GM23248 (cell line): ENCODE measurements around the gene CAMTA1. TPM values are rescaled to one million over a fixed set of nuclear protein-coding genes. Genes with fewer than 3 reads are reported as not detected.

ENCODE experiments used
- DNase-seq: peaks from one replicate; pipeline ENCODE4 v3.0.0-alpha.2; 2015
- H2AFZ ChIP-seq: fragments of 200-600 bp; sonication (generic); 2 replicates; pipeline ENCODE4 v1.6.1; 2016; ENCODE audit warnings: antibody characterized with exemption
- H3F3A ChIP-seq: fragments of 200-600 bp; sonication (generic); 2 replicates; pipeline ENCODE4 v1.6.1; 2016; ENCODE audit warnings: mild to moderate bottlenecking, antibody characterized with exemption, mixed run types; ENCODE audit not compliant: insufficient read depth
- H3K27ac ChIP-seq: fragments of 200-600 bp; sonication (generic); 2 replicates; pipeline ENCODE4 v1.5.1; 2016; ENCODE audit warnings: mild to moderate bottlenecking
- H3K27me3 ChIP-seq: fragments of 200-600 bp; sonication (generic); replicated peaks from 2 replicates; pipeline ENCODE4 v1.6.1; 2016; ENCODE audit warnings: mild to moderate bottlenecking; ENCODE audit not compliant: insufficient read depth
- H3K36me3 ChIP-seq: fragments of 200-600 bp; sonication (generic); 2 replicates; pipeline ENCODE4 v1.6.1; 2016; ENCODE audit warnings: low read depth, mild to moderate bottlenecking
- H3K4me1 ChIP-seq: fragments of 200-600 bp; sonication (generic); 2 replicates; pipeline ENCODE4 v1.6.1; 2016; ENCODE audit warnings: mild to moderate bottlenecking; ENCODE audit not compliant: insufficient read depth
- H3K4me2 ChIP-seq: fragments of 200-600 bp; sonication (generic); one replicate; pipeline ENCODE4 v1.6.1; 2016; ENCODE audit warnings: mild to moderate bottlenecking; ENCODE audit not compliant: unreplicated experiment
- H3K4me3 ChIP-seq: fragments of 200-600 bp; sonication (generic); 2 replicates; pipeline ENCODE4 v1.5.1; 2016; ENCODE audit warnings: mild to moderate bottlenecking
- H3K79me2 ChIP-seq: fragments of 200-600 bp; sonication (generic); 2 replicates; pipeline ENCODE4 v1.6.1; 2016; ENCODE audit warnings: mild to moderate bottlenecking; ENCODE audit not compliant: insufficient read depth
- H3K9ac ChIP-seq: fragments of 200-600 bp; sonication (generic); 2 replicates; pipeline ENCODE4 v1.6.1; 2016; ENCODE audit warnings: mild to moderate bottlenecking
- H3K9me2 ChIP-seq: fragments of 200-600 bp; sonication (generic); 2 replicates; pipeline ENCODE4 v1.6.1; 2016; ENCODE audit warnings: mixed run types, mild to moderate bottlenecking, moderate library complexity; ENCODE audit not compliant: insufficient read depth
- H3K9me3 ChIP-seq: fragments of 200-600 bp; sonication (generic); one replicate; pipeline ENCODE4 v1.6.1; 2017; ENCODE audit warnings: low read depth
- H4K20me1 ChIP-seq: fragments of 200-600 bp; sonication (generic); 2 replicates; pipeline ENCODE4 v1.6.0; 2016; ENCODE audit not compliant: insufficient read depth
- EZH2 ChIP-seq: fragments of 200-600 bp; sonication (generic); IDR thresholded peaks from 2 replicates; pipeline ENCODE4 v1.6.1; 2018; ENCODE audit warnings: antibody characterized with exemption, mild to moderate bottlenecking; ENCODE audit not compliant: insufficient read depth, poor library complexity, severe bottlenecking
- EZH2phosphoT487 ChIP-seq: fragments of 200-600 bp; sonication (generic); IDR thresholded peaks from 2 replicates; pipeline ENCODE4 v1.6.1; 2018; ENCODE audit warnings: antibody characterized with exemption, moderate library complexity, mild to moderate bottlenecking, low read depth; ENCODE audit not compliant: insufficient read depth
- WGBS, 2 experiments: methylation state at CpG; one replicate each; pipeline ENCODE4 v1.1.6; 2015 to 2017; ENCODE audit warnings: low lambda C conversion rate in 2 of 2, low coverage in 1 of 2; ENCODE audit errors: missing lambda C conversion rate in 2 of 2; 5-methylcytosine and 5-hydroxymethylcytosine counted together
- in situ Hi-C: fragments of 300-500 bp; cut with MboI; formaldehyde crosslinking; loops from 2 replicates; pipeline ENCODE4 v1.15.0; 2020
- polyA plus RNA-seq: library from polyadenylated mRNA; unstranded; fragments of >200 nt; fragmentation: Nextera tagmentation; extraction: Ambion mirVana; gene quantifications from 2 replicates; pipeline ENCODE4 v1.2.1, GENCODE V29; 2016
- total RNA-seq: library from RNA; depleted of rRNA; stranded (reverse); fragments of >200 nt; shearing (Covaris generic); gene quantifications from 2 replicates; pipeline ENCODE4 v1.2.3, GENCODE V29; 2014

CAMTA1 gene
- total and polyA plus RNA-seq, 2 experiments from 2014 or later, result 50.1 to 165 TPM

DNA sequence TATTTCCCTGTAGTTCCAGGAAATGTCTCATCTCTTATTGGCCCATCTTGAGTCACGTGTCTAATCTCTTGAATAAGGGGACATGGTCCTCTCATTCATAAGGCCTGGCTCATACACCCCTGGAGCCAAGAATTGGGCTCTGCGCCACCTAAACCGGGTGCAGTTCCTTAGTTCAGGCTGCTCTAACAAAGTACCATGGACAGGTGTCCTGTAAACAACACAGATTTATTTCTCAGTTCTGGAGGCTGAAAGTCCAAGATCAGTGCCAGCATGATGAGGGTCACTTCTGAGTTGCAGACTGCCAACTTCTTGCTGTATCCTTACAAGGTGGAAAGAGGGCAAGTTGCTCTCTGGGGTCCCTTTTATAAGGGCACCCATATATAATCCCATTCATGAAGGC, 925.6 kb downstream of the CAMTA1 start:
- Histone ChIP-seq H3F3A (no peaks in the 10 kb centered on the region), H3K9ac (no peak overlapping the region), H3K36me3 (no peaks in the 10 kb centered on the region), H3K9me3 (no peaks in the 10 kb centered on the region), H3K4me2 (no peak overlapping the region), H3K79me2 (no peaks in the 10 kb centered on the region), H2AFZ (no peak overlapping the region), H4K20me1 (no peaks in the 10 kb centered on the region), H3K9me2 (no peaks in the 10 kb centered on the region), H3K4me3 (no peak overlapping the region), H3K27ac (no peak overlapping the region), H3K27me3 (peaks cover 52% of the 10 kb centered on the region), H3K4me1 (no peaks in the 10 kb centered on the region)
- in situ Hi-C loops, result no loop called here
- 67 to 69% methylated on average over 3 of the region's 3 CpGs for WGBS, 2 experiments
- no peak for DNase-seq
- no peak for TF ChIP-seq EZH2phosphoT487
- no peak for TF ChIP-seq EZH2

DNA sequence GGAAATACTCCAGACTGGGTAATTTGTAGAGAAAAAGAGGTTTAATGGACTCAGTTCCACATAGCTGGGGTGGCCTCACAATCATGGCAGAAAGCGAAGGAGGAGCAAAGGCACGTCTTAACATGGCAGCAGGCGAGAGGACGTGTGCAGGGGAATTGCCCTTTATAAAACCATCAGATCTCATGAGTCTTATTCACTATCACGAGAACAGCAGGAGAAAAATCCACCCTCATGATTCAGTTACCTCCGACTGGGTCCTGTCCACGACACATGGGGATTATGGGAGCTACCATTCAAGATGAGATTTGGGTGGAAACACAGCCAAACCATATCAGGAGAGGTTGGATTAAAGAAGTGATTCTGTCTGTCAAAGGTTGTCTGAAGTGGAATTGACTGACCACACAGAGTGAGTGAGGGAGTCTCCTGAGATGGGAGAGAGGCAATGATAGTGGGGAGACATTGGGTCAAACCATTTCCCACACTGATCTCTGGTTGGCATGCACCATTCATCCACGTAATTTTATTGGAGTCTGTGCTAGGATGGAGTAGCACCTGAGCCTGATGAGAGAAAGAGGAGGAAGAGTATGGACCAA, 927.6 kb downstream of the CAMTA1 start:
- H3K4me2 ChIP-seq, result no peak overlapping the region
- peaks cover 43% of the 10 kb centered on the region for H3K27me3 ChIP-seq
- no peaks in the 10 kb centered on the region for H3K9me3 ChIP-seq
- no peaks in the 10 kb centered on the region for H3K9me2 ChIP-seq
- H3K79me2 ChIP-seq, result no peaks in the 10 kb centered on the region
- no peaks in the 10 kb centered on the region for H4K20me1 ChIP-seq
- H3K4me1 ChIP-seq, result no peaks in the 10 kb centered on the region
- H3F3A ChIP-seq, result no peaks in the 10 kb centered on the region
- no peak overlapping the region for H3K4me3 ChIP-seq
- no peaks in the 10 kb centered on the region for H3K36me3 ChIP-seq
- DNase-seq, result no peak
- in situ Hi-C loops, result no loop called here
- H3K9ac ChIP-seq, result no peak overlapping the region
- no peak overlapping the region for H3K27ac ChIP-seq
- H2AFZ ChIP-seq, result no peak overlapping the region
- WGBS, 2 experiments, result 56 to 65% methylated on average over 8 of the region's 8 CpGs
- TF ChIP-seq EZH2, result no peak
- TF ChIP-seq EZH2phosphoT487, result no peak

DNA sequence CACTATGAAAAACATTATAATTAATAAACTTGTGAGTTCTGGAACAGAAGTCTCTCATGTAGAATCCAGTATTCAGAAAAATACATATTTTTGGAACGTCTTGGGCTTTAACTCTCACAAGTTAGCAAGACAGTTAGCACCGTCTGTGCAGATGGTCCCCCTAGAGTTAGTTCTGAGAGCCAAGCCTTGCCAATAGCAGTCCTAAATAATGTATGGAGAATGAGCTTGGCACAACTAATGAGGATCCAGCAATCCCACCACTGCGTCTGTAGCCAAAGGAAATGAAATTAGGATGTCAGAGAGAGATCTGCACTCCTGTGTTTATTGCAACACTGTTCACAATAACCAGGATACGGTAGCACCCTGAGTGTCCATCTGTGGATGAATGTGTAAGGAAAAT, 931.3 kb downstream of the CAMTA1 start:
- H3K9me3 ChIP-seq, result no peaks in the 10 kb centered on the region
- H2AFZ ChIP-seq, result no peak overlapping the region
- in situ Hi-C loops, result no loop called here
- H3K27me3 ChIP-seq, result peaks cover 56% of the 10 kb centered on the region
- H3K79me2 ChIP-seq, result no peaks in the 10 kb centered on the region
- no peak overlapping the region for H3K4me3 ChIP-seq
- H3K9ac ChIP-seq, result no peak overlapping the region
- H3K4me2 ChIP-seq, result no peak overlapping the region
- H3K27ac ChIP-seq, result no peak overlapping the region
- TF ChIP-seq EZH2phosphoT487 (no peak), EZH2 (no peak)
- no peaks in the 10 kb centered on the region for H3K9me2 ChIP-seq
- H3K4me1 ChIP-seq, result no peaks in the 10 kb centered on the region
- no peaks in the 10 kb centered on the region for H4K20me1 ChIP-seq
- DNase-seq, result no peak
- 29 to 33% methylated on average over 4 of the region's 4 CpGs for WGBS, 2 experiments
- no peaks in the 10 kb centered on the region for H3K36me3 ChIP-seq
- H3F3A ChIP-seq, result no peaks in the 10 kb centered on the region

- in situ Hi-C loops, result no loop called here
- Histone ChIP-seq H3K79me2 (no peaks in the 10 kb centered on the region), H3K27ac (no peak overlapping the region), H4K20me1 (no peaks in the 10 kb centered on the region), H3K9me3 (no peaks in the 10 kb centered on the region), H3K4me1 (no peaks in the 10 kb centered on the region), H2AFZ (no peak overlapping the region), H3K4me2 (no peak overlapping the region), H3K27me3 (peaks cover 60% of the 10 kb centered on the region), H3F3A (no peaks in the 10 kb centered on the region), H3K9ac (no peak overlapping the region), H3K4me3 (no peak overlapping the region), H3K36me3 (no peaks in the 10 kb centered on the region), H3K9me2 (no peaks in the 10 kb centered on the region)
- 72 to 75% methylated on average over 22 of the region's 22 CpGs for WGBS, 2 experiments
- DNase-seq, result no peak
- TF ChIP-seq EZH2phosphoT487 (no peak), EZH2 (no peak)
Measured at GRCh38 chr1:7717748-7718368, 932.6 kb downstream of the CAMTA1 start.
